ENCODE data around the gene EML5.
"Not testable (repeated sequence)": the region's sequence is repeated elsewhere in the genome, so short reads cannot be mapped to it uniquely, and the experiment has no call there.

Gene EML5

DNA sequence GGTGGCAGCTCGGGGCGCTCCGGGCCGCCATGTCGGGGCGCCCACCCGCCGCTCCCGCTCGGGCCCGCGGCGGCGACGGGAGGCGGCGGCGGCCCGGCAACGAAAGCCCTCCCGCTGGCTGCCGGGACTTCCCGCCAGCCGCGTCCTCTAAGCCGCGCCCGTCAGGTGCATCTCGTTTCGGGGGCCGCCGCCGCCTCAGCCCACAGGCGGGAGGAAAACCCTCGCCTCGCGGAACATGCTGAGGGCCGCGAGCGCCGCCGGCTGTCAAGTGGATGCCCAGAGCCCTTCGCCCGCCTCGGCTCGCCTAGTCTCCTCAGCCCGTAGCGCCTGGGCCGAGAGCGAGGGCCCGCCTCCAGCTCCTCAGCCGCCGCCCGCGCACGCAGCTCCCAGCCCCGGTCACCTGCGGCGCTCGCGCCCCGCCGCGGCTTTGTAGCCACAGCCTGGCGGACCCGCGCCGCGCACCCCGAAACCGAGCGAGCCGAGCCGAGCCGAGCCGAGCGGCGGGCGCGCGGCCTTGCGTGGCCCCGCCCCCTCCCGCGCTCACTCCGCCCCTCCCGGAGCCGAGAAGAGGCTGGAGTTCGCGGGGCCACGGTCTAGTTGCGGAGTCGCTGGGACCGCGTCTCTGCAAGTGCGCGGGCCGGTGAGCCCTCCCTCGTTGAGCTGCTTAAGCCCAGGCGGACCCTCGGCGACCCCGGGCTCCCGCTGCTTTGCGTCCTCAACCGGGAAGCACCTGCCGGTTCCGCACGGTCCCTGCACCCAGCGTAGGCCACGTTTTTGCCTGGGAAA lies at the start of gene EML5:
Gene EML5 (minus strand): TSS at position 481 of the 786 bp plus-strand sequence. CDS start 450 bp downstream, at position 31.
- no peak for FAIRE-seq

DNA sequence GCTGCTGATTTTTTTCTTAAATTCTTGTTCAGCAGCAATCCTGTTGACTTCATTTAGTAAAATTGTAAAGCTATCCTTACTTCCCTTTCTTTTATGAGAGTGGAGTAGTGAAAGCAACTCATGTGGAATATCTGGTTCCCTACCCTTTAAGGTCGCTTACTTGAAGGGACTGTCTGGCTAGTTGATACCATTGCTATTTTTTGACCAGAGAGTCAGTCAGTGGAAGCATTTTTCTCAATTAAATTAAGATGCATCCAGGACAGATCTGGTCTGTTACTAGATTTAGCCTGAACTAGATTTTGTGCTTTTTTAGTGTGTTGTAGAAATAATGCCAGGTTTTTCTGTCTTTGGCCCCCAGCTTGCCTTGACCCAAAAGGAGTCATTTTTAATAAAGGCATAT lies 49.7 kb upstream of the EML5 start:
- no peak for FAIRE-seq

DNA sequence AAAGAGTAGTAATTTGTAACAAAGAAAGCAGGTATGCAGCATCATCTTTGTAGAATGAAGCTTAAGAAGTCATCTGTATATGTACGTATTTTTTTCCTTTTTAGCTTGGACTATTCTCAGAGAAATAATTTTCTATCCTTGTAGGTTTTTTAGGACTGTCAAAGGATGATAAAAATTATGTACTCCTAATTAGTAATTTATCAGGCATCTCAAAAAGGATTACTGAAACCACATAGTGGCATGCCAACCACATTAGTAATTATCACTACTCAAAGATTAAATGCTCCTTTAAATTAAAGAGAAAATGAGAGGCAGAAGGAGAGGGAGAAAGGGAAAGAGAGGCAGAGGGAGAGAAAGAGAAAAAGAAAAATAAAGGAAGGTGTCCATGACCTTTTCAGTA lies 49.0 kb upstream of the EML5 start:
- no peak for FAIRE-seq

DNA sequence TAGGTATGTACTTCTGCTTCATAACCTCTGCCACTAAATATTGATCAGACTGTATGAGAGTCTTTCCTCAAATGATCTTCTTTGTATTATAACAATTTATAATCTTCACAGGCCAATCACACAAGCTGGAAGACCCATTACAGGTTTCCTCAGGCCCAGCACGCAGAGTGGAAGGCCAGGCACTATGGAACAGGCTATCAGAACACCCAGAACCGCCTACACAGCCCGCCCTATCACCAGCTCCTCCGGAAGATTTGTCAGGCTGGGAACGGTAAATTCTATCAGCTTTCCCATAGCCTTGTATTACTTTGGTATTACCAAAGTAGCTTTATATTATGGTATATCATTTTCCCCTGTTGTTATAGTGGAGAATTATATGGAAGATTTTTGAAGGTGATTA lies 48.2 kb upstream of the EML5 start:
- no peak for FAIRE-seq

- FAIRE-seq: no peak
These were observed 45.3 kb upstream of the EML5 start for GRCh38 chr14:88838015-88838414.

DNA sequence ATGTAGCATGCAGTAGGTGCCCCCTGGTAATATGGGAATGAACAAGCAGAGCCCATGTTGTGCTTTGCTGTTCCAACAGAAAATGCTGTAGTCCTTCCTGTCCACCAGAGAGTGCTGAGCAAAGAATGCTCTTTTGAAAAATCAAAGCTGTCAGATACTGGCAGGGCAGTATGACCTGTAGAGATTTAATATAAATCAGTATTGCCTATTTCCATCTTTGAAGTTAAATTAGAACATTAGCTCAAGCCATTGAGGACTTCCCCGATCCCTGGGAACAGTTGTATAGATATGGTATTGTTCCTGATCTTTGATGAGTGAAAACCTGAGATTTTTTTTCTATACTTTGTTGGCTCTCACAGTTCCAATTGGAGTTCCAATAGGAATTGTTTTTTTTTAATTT lies 44.7 kb upstream of the EML5 start:
- FAIRE-seq: no peak

DNA sequence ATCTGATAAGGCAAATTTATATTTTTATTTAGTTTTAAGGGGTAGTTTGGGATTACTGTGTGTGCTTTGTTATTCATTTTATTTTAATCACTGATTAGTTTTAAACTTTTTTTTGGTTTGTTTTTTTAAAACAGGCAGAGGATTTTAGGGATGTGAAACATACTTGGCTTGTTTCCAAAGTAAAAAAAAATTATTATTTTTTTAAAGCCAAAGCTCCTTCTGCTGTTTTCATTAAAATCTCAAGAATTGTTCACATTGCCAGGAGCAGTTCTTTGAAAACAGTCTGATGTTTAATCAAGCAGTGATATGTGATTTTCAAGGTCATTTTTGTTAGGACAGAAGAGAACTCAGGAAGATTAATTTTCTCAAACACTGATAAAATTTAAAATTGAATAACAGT lies 42.9 kb upstream of the EML5 start:
- peak; percentile 9 for FAIRE-seq

DNA sequence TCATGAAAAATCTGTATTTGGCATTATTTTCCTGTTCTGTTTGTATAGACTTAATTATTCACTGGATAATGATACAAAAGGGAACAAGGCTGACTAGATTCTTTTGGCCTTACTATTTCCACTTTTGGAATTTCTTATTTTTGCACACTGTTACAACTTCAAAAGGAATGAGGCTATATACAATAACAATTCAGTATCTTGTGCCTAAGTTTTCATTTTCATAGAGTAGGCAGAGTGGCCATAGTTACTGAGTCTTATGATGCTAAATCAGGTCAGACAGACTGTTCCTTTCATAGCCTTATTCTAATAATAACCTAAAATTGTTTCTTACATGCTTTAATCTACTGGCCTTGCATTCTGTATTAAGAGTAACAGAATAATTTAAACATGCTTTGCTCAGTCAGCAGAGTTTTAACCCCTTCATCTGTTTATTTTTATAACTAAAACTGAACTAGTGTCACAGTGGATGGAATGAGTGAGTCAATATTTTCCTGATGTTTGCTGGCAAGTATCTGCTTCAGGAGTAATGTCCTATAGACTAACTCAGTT lies 42.2 kb upstream of the EML5 start:
- no peak for FAIRE-seq

- no peak for FAIRE-seq
These were observed 38.5 kb upstream of the EML5 start for GRCh38 chr14:88831284-88831683.

DNA sequence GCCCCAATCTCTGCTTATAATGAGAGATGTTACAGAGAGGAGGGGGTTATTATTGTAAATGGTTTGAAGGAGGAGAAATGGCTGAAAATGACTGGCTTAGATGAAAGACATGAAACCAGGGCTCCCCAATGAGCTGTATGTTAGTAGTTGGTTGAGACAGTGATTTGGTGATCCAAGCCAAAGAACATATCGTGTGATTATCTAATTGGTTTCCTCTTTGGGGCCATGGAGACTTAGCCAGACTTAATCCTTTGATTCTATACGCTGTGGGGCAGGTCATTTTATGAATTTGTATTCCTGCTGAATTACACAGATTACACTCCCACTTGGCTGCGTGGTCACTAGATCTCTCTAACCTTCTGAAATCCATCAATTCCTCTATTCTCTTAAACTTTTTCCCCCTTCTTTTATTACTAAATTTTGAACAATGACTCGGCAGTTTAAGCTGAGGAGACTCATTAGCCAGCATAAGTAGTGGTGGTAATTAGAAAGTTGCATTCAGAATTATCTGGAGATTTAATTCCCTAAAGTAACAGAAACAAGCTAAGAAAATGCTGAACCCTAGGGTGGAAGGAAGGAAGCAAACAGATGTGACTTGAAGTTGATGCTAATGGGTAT lies 37.0 kb upstream of the EML5 start:
- no peak for FAIRE-seq

DNA sequence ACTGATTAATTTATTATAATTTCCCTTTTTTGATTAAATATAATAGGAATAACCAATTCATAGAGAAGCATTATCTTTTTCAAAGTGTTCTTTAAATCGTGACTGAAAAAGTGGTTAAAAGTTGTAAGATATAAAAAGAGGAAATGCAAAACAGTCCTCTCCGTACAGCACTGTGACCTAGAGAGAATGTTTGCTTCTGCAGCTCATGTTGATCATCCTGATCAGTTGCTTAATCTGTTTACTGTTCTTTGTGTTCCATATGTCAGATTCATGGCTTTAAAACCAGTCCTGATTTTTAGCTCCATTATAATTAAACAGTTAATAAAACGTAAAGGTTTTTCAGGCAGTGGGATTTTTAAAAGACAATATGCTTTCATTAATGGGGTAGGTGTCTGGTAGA lies 36.4 kb upstream of the EML5 start:
- FAIRE-seq: no peak

DNA sequence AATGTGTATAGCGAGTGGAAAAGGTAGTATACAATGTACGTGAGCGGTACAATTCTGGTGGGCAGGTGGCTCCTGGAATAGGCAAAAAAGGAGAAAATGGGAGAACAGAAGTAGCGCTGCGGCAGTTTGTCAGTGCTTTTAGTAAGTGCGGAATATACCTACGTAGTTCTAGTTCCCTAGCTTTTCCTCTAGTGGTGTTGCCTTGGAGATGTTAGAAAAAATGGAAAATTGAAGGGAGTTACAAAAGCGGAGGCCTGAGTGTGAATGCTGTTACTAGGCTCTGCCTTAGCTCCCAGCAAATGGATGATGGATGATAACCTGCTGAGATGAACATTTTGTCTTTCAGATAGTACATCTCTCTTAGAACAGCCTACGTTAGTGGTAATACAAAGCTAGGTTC lies 32.8 kb upstream of the EML5 start:
- FAIRE-seq: no peak

DNA sequence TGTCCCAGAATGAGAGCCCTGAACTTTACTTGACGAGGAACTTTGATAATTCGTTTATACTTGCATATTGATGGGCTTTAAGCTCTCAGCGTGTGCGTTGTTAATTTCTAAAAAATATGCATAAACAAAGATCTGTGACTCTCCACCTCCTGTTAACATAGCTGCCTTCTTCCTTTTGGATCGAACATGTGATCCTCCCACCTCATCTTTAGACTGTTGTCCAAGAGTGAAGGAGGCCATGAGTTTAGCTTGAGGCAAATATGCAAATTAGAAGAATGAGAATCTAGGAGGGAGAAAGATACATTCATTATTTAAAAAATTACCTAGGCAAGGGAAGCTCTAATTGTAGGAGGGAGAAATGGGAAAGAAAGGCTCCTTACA lies 32.3 kb upstream of the EML5 start:
- FAIRE-seq: no peak

DNA sequence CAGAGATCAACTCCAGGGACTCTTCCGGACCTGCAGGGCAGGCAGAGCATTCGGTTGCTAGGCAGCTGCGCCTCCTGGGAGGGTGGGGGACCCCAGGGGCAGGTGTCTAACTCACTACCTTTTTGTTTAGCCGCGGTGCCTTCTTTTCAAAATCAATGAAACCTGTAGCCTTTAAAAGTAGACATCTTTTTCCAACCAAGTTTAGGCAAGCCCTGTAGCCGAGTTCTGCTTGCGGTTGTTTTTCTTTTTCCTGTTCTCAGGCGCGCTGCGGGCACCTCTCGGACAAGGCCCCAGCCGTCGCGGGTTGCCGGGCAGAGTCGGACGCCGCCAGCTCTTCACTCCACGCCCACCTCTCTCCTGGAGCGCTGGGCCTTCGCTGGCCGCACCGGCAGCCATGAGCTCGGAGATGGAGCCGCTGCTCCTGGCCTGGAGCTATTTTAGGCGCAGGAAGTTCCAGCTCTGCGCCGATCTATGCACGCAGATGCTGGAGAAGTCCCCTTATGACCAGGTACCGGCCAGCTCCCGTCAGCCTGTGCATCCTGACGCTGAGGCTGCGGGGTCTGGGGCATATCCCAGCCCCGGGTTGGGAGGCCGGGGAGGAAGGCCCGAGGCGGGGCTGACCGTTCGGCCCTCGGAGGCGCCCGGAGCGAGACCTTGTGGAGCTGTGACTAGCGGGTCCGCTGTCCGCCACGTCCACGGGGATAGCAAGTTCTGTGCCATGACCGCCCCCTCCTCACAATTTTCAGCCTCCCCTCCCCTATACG lies 31.7 kb upstream of the EML5 start, which contains the start of gene TTC8:
Gene TTC8 (plus strand): TSS at position 338 of the 764 bp plus-strand sequence. CDS start 57 bp downstream, at position 395.
- peak; percentile 57 for FAIRE-seq

GRCh38 chr14:88823968-88824313 lies 31.2 kb upstream of the EML5 start:
- no peak for FAIRE-seq

- FAIRE-seq: no peak
These were observed 29.1 kb upstream of the EML5 start for GRCh38 chr14:88821888-88822287.

- FAIRE-seq: no peak
These were observed 28.6 kb upstream of the EML5 start for GRCh38 chr14:88821378-88821777.

DNA sequence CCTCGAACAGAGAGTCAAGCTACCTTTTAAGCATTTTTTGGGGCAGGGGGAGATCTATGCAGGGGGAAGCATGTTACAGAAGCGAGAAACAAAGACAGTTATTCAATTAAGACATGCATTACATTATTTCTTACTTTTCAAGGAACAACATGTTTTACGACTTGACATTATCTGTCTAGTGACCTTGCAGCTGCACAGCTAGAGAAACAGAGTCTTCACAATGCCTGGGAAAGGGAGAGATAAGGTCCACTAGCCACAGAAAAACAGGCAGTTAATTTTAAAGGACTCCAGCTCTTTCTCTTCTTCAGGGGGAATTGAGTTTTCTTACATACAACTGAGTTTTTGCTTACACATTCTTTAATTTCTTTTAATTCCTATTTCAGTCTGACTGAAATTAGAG lies 26.9 kb upstream of the EML5 start:
- not testable (repeated sequence) for FAIRE-seq

DNA sequence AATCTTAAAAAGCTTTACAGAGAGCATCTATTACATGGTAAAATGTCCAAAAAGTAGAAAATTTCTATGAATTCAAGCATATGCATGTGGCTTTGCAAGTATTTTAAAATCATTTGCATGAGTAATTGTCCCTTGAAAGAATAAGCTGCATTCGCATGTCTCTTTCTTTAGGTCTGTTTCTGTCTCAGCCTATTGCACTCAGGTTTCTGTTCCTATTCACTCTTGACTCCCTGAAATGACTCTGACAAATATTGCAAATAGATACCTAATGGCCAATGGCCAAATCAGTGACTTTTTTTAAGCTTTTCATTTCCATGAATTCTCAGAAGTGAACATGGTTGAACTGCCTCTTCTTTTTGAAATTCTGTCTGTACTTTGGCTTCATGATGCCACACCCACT lies 25.3 kb upstream of the EML5 start:
- FAIRE-seq: no peak

DNA sequence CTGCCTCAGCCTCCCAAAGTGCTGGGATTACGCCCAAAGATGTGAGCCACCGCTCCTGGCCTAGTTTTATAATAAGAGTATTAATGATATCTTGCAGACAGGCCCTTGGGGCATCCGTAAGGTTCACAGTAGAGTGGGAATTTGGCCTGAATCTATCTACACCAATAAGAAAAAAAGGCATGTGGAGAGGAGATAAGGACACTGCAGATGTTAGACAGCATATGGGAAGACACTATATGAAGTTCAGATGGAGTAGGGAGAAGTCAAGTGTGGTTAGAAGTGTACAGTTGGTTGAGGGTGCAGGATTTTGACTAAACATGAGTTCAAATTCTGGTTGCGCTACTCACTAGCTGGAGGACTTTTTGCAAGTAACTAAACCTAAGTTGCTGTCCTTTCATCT lies 23.2 kb upstream of the EML5 start:
- no peak for FAIRE-seq

DNA sequence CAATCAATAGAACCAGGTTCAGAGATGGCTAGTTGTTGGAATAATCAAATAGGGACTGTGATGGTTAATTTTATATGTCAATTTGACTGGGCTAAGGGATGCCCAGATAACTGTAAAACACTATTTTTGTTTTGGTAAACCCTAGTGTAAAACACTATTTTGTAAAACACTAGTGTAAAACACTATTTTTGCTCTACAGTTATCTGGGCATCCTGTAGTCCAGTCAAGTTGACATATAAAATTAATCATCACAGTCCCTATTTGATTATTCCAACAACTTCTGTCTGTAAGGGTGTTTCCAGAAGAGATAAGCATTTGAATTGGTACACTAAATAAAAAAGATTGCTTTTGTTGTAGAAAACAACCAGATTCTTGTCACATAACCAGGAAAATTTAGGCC lies 15.6 kb upstream of the EML5 start:
- FAIRE-seq: no peak

GRCh38 chr14:88804477-88804876 lies 11.7 kb upstream of the EML5 start:
- no peak for FAIRE-seq

DNA sequence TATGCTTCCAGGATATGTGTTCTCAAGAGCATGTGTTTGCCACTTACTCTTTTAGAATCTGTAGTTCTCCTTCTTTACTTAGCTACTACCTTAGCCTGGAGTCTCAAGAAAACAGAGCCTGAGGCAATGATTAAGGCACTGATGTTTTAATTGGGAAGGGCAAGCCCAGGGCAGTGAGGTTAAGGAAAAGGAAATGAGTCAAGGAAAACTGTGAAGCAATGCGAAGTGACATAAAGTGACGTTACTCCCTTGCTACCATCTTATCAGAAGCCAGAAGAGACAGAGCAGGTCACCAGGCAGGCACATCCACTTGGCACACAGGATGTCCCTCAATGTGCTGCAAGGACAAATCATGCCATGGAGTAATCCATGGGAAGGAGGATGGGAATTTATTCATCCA lies 11.3 kb upstream of the EML5 start:
- FAIRE-seq: no peak

DNA sequence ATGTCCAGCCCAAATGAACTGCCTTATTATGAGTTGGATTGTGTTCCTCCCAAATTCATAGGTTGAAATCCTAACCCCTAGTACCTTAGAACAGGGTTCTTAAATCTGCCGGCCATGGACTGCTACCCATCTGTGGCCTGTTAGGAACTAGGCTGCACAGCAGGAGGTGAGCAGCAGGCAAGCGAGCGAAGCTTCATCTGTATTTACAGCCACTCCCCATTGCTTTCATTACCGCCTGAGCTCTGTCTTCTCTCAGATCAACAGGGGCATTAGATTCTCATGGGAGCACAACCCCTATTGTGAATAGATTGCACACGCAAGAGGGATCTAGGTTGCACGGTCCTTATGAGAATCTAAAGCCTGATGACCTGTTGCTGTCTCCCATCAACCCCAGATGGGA lies 9.8 kb upstream of the EML5 start:
- no peak for FAIRE-seq
